Ovary (tissue), 9 donors: ENCODE measurements around the gene DIDO1. TPM values are rescaled to one million over a fixed set of nuclear protein-coding genes. Genes with fewer than 3 reads are reported as not detected.

Experiments used
- DNase-seq, 5 donors: peaks; one replicate each; pipeline ENCODE4 v3.0.0-alpha.2; 2019 to 2020
- H3K27ac ChIP-seq, 2 donors: fragments of 200-600 bp; one replicate each; pipeline versions ENCODE4 v1.5.1 to v1.8.0; 2019 to 2022
- H3K27me3 ChIP-seq: fragments of 200-600 bp; one replicate; pipeline ENCODE4 v1.8.0; 2022
- H3K36me3 ChIP-seq: fragments of 200-600 bp; sonication (generic); one replicate; pipeline ENCODE4 v1.5.1; 2019
- H3K4me1 ChIP-seq: one replicate; pipeline ENCODE4 v1.8.1; 2013; ENCODE audit warnings: mild to moderate bottlenecking, moderate library complexity; ENCODE audit not compliant: insufficient read depth
- H3K4me3 ChIP-seq: fragments of 200-600 bp; sonication (generic); one replicate; pipeline ENCODE4 v1.5.1; 2017
- H3K9me3 ChIP-seq, 2 donors: fragments of 200-600 bp in 1 of 2; sonication (generic) in 1 of 2; one replicate each; pipeline versions ENCODE4 v1.5.1 to v1.8.1; 2013 to 2019; ENCODE audit warnings: mild to moderate bottlenecking in 1 of 2, moderate library complexity in 1 of 2
- CTCF ChIP-seq, 3 donors: fragments of 450-650 bp in 2 of 3; fragments of 200-600 bp in 1 of 3; IDR thresholded peaks; one replicate each; pipeline versions ENCODE4 v1.5.1 to v1.8.0; 2016 to 2022; ENCODE audit warnings: antibody characterized with exemption in 3 of 3, mild to moderate bottlenecking in 1 of 3
- EP300 ChIP-seq: sonication (generic); formaldehyde crosslinking; IDR thresholded peaks from one replicate; pipeline ENCODE4 v1.6.1; 2017; ENCODE audit warnings: antibody characterized with exemption
- POLR2A ChIP-seq: fragments of 450-650 bp; IDR thresholded peaks from one replicate; pipeline ENCODE4 v1.6.1; 2017; ENCODE audit warnings: antibody characterized with exemption, mild to moderate bottlenecking, moderate library complexity
- WGBS, 3 donors: extraction: QIAGEN DNeasy Blood & Tissue Kit in 1 of 3; methylation state at CpG; one replicate each; pipeline versions ENCODE4 v1.1.5 to v1.1.7; 2013 to 2017; 5-methylcytosine and 5-hydroxymethylcytosine counted together
- intact Hi-C, 4 donors: fragments of 100-400 bp; cut with DNase I; formaldehyde crosslinking; loops; one replicate each; pipeline versions ENCODE4 v1.11.0 to v1.15.1; 2022 to 2023
- polyA plus RNA-seq, 2 donors: library from polyadenylated mRNA; stranded (reverse); fragments of 200-250 nt in 1 of 2; fragments of 350-450 nt in 1 of 2; fragmentation: Illumina TruSeq in 1 of 2; extraction: RNeasy Lipid Tissue Mini Kit (QIAGEN cat#74804) in 1 of 2; gene quantifications; one replicate each; pipeline ENCODE4 v1.2.3, GENCODE V29; 2013 to 2014
- total RNA-seq, 7 donors: library from RNA; depleted of rRNA in 2 of 7; stranded (reverse); fragments of >200 nt in 2 of 7; fragmentation: NEBNext Ultra II Directional in 3 of 7; extraction: Animal tissue kit (Norgen Biotek cat#: 25700) in 3 of 7; gene quantifications; one replicate each; pipeline versions ENCODE4 v1.1.0 to v1.2.4, GENCODE V29; 2016 to 2023
- donor health status: DM: no; HTN: no; CAD: no; lungs with moderate emphysema.
- donor health status: DM: no; HTN: no; CAD: no.
- donor health status: Bipolar disorder and iron deficiency.
- donor health status: DM: yes; HTN: yes; CAD: no.
- donor health status: DM: no; HTN: no; CAD: no.
- donor health status: DM: yes; HTN: yes; CAD: no.

Gene DIDO1
- total and polyA plus RNA-seq, 9 donors: 42.9 to 82.2 (median 56.2) TPM

- Histone ChIP-seq H3K36me3 (peaks cover 4% of the 10 kb centered on the region), H3K4me3 (no peak overlapping the region), H3K27me3 (no peaks in the 10 kb centered on the region), H3K4me1 (peaks cover 8% of the 10 kb centered on the region), H3K27ac (no peak overlapping the region), H3K9me3 (no peaks in the 10 kb centered on the region)
- WGBS, 3 donors: 89 to 92% (median 89%) methylated on average over 11 of the region's 11 CpGs
- intact Hi-C loops: no loop called here
- no peak for TF ChIP-seq CTCF (IDR thresholded peaks at IDR 0.05)
- TF ChIP-seq EP300: no peak
- TF ChIP-seq POLR2A: no peak
- no peak for DNase-seq
Observed at GRCh38 chr20:62910217-62910766, 16.0 kb downstream of the DIDO1 start.

- no peaks in the 10 kb centered on the region for H3K9me3 ChIP-seq
- no peak for DNase-seq
- H3K4me3 ChIP-seq: no peak overlapping the region
- peaks cover 4% of the 10 kb centered on the region for H3K36me3 ChIP-seq
- H3K27me3 ChIP-seq: no peaks in the 10 kb centered on the region
- intact Hi-C loops: loop anchor here in 2 of 4 donors (2.0 to 10.0 kb wide), 2 partner anchors 16 to 96 kb away; partner anchors contain the start of gene BHLHE23 (in 1 of the 2)
- TF ChIP-seq POLR2A (no peak), CTCF (IDR thresholded peaks at IDR 0.05) (no peak), EP300 (no peak)
- H3K4me1 ChIP-seq: peaks cover 2% of the 10 kb centered on the region
- WGBS, 3 donors: 80 to 86% (median 84%) methylated on average over 18 of the region's 18 CpGs
- H3K27ac ChIP-seq: no peak overlapping the region
Observed at GRCh38 chr20:62908971-62909791, 17.1 kb downstream of the DIDO1 start.

- no peaks in the 10 kb centered on the region for H3K27me3 ChIP-seq
- H3K4me1 ChIP-seq: no peaks in the 10 kb centered on the region
- H3K9me3 ChIP-seq: no peaks in the 10 kb centered on the region
- no peak for DNase-seq
- no peak overlapping the region for H3K4me3 ChIP-seq
- H3K27ac ChIP-seq: no peak overlapping the region
- no peak for TF ChIP-seq POLR2A
- intact Hi-C loops: loop anchor here in 2 of 4 donors (2.0 to 10.0 kb wide), 2 partner anchors 17 to 97 kb away; partner anchors contain the start of gene BHLHE23 (in 1 of the 2)
- 66 to 72% (median 69%) methylated on average over 16 of the region's 16 CpGs for WGBS, 3 donors
- H3K36me3 ChIP-seq: peaks cover 4% of the 10 kb centered on the region
Observed at GRCh38 chr20:62907384-62908317, 18.7 kb downstream of the DIDO1 start.

- Histone ChIP-seq H3K36me3 (peaks cover 4% of the 10 kb centered on the region), H3K4me3 (no peak overlapping the region), H3K27me3 (no peaks in the 10 kb centered on the region), H3K9me3 (no peaks in the 10 kb centered on the region), H3K27ac (no peak overlapping the region), H3K4me1 (no peaks in the 10 kb centered on the region)
- TF ChIP-seq CTCF (IDR thresholded peaks at IDR 0.05) (no peak), POLR2A (no peak), EP300 (no peak)
- DNase-seq: no peak
- 82 to 87% (median 83%) methylated on average over 31 of the region's 31 CpGs for WGBS, 3 donors
- intact Hi-C loops: loop anchor here in 1 of 4 donors (10.0 kb wide), 1 partner anchor 98 kb away; the partner anchor contains the start of gene BHLHE23
Observed at GRCh38 chr20:62906647-62907375, 19.5 kb downstream of the DIDO1 start.
